Glutamatergic neuron (in vitro differentiated cells): Measurements from ENCODE around the gene CLDN19. TPM values are rescaled to one million over a fixed set of nuclear protein-coding genes. Genes with fewer than 3 reads are reported as not detected.
"Not testable (repeated sequence)": the region's sequence is repeated elsewhere in the genome, so short reads cannot be mapped to it uniquely, and the experiment has no call there.

Experiments used
- DNase-seq: peaks from one replicate; pipeline ENCODE4 v3.0.0; 2022
- H3K27ac Mint-ChIP-seq: one replicate; pipeline ENCODE4 v1.8.0; 2020; ENCODE audit warnings: mild to moderate bottlenecking, mixed read lengths, inconsistent platforms; ENCODE audit not compliant: unreplicated experiment
- H3K27me3 Mint-ChIP-seq: one replicate; pipeline ENCODE4 v1.8.0; 2020; ENCODE audit warnings: mild to moderate bottlenecking, moderate library complexity, mixed read lengths, inconsistent platforms; ENCODE audit not compliant: unreplicated experiment
- H3K36me3 Mint-ChIP-seq: one replicate; pipeline ENCODE4 v1.8.0; 2020; ENCODE audit warnings: mild to moderate bottlenecking, mixed read lengths, inconsistent platforms; ENCODE audit not compliant: unreplicated experiment
- H3K4me1 Mint-ChIP-seq: one replicate; pipeline ENCODE4 v1.8.0; 2020; ENCODE audit warnings: mild to moderate bottlenecking, low read depth, mixed read lengths, inconsistent platforms; ENCODE audit not compliant: unreplicated experiment
- H3K4me3 Mint-ChIP-seq: one replicate; pipeline ENCODE4 v1.8.0; 2020; ENCODE audit warnings: mild to moderate bottlenecking, mixed read lengths, inconsistent platforms; ENCODE audit not compliant: unreplicated experiment
- H3K9me3 Mint-ChIP-seq: one replicate; pipeline ENCODE4 v1.8.0; 2020; ENCODE audit warnings: mild to moderate bottlenecking, moderate library complexity, mixed read lengths, inconsistent platforms; ENCODE audit not compliant: unreplicated experiment
- total RNA-seq: library from RNA; stranded (reverse); fragmentation: NEBNext Ultra II Directional; extraction: Animal tissue kit (Norgen Biotek cat#: 25700); gene quantifications from one replicate; pipeline ENCODE4 v1.2.1, GENCODE V29; 2021; ENCODE audit not compliant: unreplicated experiment
- TF ChIP-seq, protein P1 (sequence below): fragments of 200-600 bp; sonication (generic); IDR thresholded peaks from one replicate; pipeline ENCODE4 v1.5.0; 2021; ENCODE audit not compliant: partially characterized antibody, unreplicated experiment

CLDN19 gene
- total RNA-seq, 1 donor from 2014 or later = not detected

DNA sequence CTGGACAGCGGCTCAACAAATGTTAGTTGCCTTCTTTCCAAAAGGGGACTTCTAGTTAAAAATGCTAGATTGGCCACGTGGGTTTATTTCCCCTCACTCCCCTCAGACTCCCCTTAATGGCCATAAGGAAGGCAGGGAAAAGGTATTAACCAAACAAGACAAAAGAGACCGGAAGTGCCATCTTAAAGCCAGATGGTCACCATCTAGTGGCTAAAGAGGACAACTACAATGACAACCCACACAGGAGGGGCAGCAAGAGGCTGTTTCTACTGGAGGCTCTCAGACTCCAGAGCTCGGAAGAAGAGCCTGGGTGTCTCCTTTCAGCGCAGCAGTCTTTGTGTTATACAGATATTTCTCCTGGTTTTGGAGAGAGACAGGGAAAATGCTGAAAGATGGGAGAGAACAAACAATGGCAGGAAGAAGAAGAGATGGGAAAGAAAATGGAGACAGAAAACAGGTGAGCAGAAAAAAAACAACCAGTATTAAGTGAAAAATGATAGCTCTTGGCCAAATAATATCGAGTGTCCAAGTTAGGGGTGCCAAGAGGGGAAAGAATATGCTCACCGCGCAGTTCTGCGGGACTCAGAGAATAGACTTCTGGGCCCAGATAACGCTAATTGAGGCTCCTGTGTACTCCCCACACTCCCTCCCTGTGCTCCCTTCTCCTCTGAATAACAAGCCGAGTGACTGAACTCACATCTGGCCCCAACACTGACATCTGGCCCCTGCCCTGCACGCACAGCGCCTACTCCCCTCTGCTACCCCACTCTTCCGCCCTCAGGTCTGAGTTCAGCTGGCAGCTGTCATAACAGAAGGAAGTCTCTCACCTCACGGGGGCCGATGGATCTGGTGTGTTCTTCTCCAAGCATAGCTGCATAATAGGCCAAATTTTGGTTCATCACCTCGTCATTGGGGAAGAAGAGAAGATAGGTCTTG lies 17.2 kb upstream of the CLDN19 start:
- DNase-seq = peak; percentile 61
- peaks cover 23% of the 10 kb centered on the region for H3K36me3 Mint-ChIP-seq
- peaks cover 5% of the 10 kb centered on the region for H3K9me3 Mint-ChIP-seq
- H3K27ac Mint-ChIP-seq = peak overlapping the region; percentile 99
- peaks cover 19% of the 10 kb centered on the region for H3K4me1 Mint-ChIP-seq
- TF ChIP-seq, protein P1, sequence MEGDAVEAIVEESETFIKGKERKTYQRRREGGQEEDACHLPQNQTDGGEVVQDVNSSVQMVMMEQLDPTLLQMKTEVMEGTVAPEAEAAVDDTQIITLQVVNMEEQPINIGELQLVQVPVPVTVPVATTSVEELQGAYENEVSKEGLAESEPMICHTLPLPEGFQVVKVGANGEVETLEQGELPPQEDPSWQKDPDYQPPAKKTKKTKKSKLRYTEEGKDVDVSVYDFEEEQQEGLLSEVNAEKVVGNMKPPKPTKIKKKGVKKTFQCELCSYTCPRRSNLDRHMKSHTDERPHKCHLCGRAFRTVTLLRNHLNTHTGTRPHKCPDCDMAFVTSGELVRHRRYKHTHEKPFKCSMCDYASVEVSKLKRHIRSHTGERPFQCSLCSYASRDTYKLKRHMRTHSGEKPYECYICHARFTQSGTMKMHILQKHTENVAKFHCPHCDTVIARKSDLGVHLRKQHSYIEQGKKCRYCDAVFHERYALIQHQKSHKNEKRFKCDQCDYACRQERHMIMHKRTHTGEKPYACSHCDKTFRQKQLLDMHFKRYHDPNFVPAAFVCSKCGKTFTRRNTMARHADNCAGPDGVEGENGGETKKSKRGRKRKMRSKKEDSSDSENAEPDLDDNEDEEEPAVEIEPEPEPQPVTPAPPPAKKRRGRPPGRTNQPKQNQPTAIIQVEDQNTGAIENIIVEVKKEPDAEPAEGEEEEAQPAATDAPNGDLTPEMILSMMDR = peak; percentile 76
- peaks cover 8% of the 10 kb centered on the region for H3K27me3 Mint-ChIP-seq
- peak overlapping the region; percentile 81 for H3K4me3 Mint-ChIP-seq

DNA sequence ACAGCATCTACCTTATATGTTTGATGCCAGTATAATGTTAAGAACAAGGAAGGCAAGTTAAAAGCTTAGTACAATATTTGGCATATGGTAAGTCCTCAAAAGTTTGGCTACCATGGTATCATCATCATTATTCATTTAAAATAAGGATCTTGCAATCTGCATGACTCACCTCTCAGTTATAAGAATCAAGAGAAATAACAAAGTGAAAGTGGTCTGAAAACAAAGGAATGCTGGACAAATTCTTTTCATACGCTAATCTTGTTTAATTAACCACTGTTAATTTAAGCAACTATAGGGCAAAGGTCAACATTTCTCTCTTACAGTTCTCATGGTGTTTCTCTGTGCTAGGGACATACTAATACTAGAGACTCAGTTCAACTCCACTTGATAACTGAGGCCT lies 13.0 kb upstream of the CLDN19 start:
- H3K4me3 Mint-ChIP-seq = no peak overlapping the region
- peaks cover 44% of the 10 kb centered on the region for H3K36me3 Mint-ChIP-seq
- H3K9me3 Mint-ChIP-seq = peaks cover 12% of the 10 kb centered on the region
- H3K4me1 Mint-ChIP-seq = peaks cover 14% of the 10 kb centered on the region
- H3K27ac Mint-ChIP-seq = no peak overlapping the region
- H3K27me3 Mint-ChIP-seq = peaks cover 14% of the 10 kb centered on the region
- TF ChIP-seq, protein P1 = no peak
- DNase-seq = no peak

DNA sequence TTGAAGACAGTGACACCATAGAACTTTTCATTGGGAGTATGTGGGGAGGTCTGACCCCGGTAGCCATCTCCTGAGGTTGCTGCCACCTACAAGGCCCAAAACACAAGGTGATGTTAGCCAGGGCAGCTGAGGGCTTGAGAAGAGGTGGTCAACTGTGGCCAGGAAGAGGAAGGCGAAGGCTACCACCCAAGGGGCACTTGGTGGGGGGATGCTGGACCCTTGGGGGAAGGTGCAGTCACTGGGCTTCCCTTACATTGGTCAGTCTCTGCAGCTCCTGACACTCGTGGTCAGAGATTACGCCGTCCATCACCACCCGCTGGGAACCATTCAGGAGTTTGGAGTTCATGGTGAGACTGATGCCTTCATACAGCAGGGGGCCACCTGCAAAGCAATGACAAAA lies 12.2 kb upstream of the CLDN19 start:
- Mint-ChIP-seq H3K9me3 (peaks cover 12% of the 10 kb centered on the region), H3K27ac (peak overlapping the region; percentile 48), H3K4me3 (no peak overlapping the region)

DNA sequence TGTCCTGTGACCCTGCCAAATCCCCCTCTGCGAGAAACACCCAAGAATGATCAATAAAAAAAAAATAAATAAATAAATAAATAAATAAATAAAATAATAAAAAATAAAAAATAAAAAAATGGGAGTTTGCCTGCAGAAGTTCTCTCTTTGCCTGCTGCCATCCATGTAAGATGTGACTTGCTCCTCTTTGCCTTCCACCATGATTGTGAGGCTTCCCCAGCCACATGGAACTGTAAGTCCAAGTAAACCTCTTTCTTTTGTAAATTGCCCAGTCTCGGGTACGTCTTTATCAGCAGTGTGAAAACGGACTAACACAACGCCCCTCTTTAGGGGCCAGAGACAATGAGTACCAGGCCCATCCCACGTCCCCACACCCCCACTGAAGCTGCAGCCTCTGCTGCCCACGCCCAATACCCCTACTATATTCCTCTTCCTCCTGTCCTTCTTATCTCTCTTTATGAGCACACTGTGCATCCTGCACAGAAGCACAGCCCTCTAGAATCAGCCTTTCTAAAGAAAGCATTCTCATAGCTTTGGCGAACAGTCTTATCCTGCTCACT lies 11.6 kb upstream of the CLDN19 start:
- not testable (repeated sequence) for DNase-seq, H3K4me3 Mint-ChIP-seq, H3K4me1 Mint-ChIP-seq, H3K9me3 Mint-ChIP-seq
- H3K27me3 Mint-ChIP-seq = peaks cover 10% of the 10 kb centered on the region
- peaks cover 44% of the 10 kb centered on the region for H3K36me3 Mint-ChIP-seq
- peak overlapping the region; percentile 48 for H3K27ac Mint-ChIP-seq

More for the DNA sequence above, 12.2 kb upstream of the CLDN19 start:
- Mint-ChIP-seq H3K36me3 (peaks cover 44% of the 10 kb centered on the region), H3K4me1 (peaks cover 7% of the 10 kb centered on the region), H3K27me3 (peaks cover 10% of the 10 kb centered on the region)
- TF ChIP-seq, protein P1 = no peak
- DNase-seq = no peak

DNA sequence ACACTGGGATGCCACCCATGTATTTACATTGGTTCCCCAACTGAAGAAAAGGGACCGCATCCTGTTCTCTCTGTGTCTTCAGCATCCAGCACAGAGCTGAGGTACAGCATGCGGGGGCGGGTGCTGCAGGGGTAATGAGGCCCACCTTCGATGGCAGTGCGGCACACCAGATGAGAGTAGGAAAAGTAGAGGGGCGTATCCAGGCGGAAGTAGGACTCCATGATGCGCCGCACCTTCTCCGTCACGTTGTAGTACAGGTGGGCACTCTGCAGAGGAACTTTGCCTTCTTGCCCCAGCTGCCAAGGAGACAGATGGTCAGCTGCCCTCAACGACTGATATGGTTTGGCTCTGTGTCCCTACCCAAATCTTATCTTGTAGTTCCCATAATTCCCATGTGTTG lies 10.0 kb upstream of the CLDN19 start:
- peaks cover 13% of the 10 kb centered on the region for H3K27me3 Mint-ChIP-seq
- peaks cover 8% of the 10 kb centered on the region for H3K9me3 Mint-ChIP-seq
- TF ChIP-seq, protein P1 = no peak
- H3K36me3 Mint-ChIP-seq = peaks cover 48% of the 10 kb centered on the region
- H3K4me3 Mint-ChIP-seq = no peak overlapping the region
- H3K27ac Mint-ChIP-seq = no peak overlapping the region
- peaks cover 4% of the 10 kb centered on the region for H3K4me1 Mint-ChIP-seq
- DNase-seq = no peak
